CD8-positive, alpha-beta memory T cell (primary cell): ENCODE data around the gene AHNAK. TPM values are rescaled to one million over a fixed set of nuclear protein-coding genes. Genes with fewer than 3 reads are reported as not detected.
"Not testable (repeated sequence)": the region's sequence is repeated elsewhere in the genome, so short reads cannot be mapped to it uniquely, and the experiment has no call there.

Experiments used
- CTCF ChIA-PET: fragments of 350-600 bp; sonication (Branson Sonifier 250); formaldehyde crosslinking; loops from one replicate; lab custom pipeline; 2021; ENCODE audit warnings: antibody characterized with exemption; lab: Charles Lee
- POLR2A ChIA-PET: fragments of 350-600 bp; sonication (Branson Sonifier 250); formaldehyde crosslinking; loops from one replicate; lab custom pipeline; 2021; ENCODE audit warnings: antibody characterized with exemption; lab: Charles Lee
- DNase-seq, 5 donors: peaks; one replicate each; pipeline versions ENCODE4 v3.0.0 to v3.0.0-alpha.2; 2020 to 2022; ENCODE audit warnings: mixed read lengths in 1 of 5
- H3K27ac ChIP-seq: one replicate; pipeline ENCODE4 v1.7.0; 2013; ENCODE audit warnings: low read depth, mild to moderate bottlenecking, low read length, moderate library complexity
- H3K27me3 ChIP-seq: 2 replicates; pipeline ENCODE4 v1.7.0; 2013; ENCODE audit warnings: low read length, mild to moderate bottlenecking; ENCODE audit not compliant: insufficient read depth, poor library complexity, severe bottlenecking
- H3K36me3 ChIP-seq: 2 replicates; pipeline ENCODE4 v1.7.0; 2013; ENCODE audit warnings: mild to moderate bottlenecking, low read length, moderate library complexity; ENCODE audit not compliant: insufficient read depth
- H3K4me1 ChIP-seq: 2 replicates; pipeline ENCODE4 v1.7.0; 2013; ENCODE audit warnings: mild to moderate bottlenecking, low read length, moderate library complexity; ENCODE audit not compliant: insufficient read depth
- H3K4me3 ChIP-seq: 2 replicates; pipeline ENCODE4 v1.7.0; 2013; ENCODE audit warnings: mild to moderate bottlenecking, low read length
- H3K9me3 ChIP-seq: 2 replicates; pipeline ENCODE4 v1.7.0; 2013; ENCODE audit warnings: mild to moderate bottlenecking, low read length
- H3K27ac Mint-ChIP-seq, 8 donors: one replicate each; pipeline ENCODE4 v1.8.0; 2020 to 2021; ENCODE audit warnings: mixed read lengths in 8 of 8, mild to moderate bottlenecking in 6 of 8, inconsistent platforms in 3 of 8, moderate library complexity in 3 of 8
- H3K27me3 Mint-ChIP-seq, 2 donors: one replicate each; pipeline ENCODE4 v1.8.0; 2020 to 2021; ENCODE audit warnings: mixed read lengths in 2 of 2, mild to moderate bottlenecking in 1 of 2, moderate library complexity in 1 of 2
- H3K36me3 Mint-ChIP-seq, 3 donors: one replicate each; pipeline ENCODE4 v1.8.0; 2020 to 2021; ENCODE audit warnings: mixed read lengths in 3 of 3, inconsistent platforms in 1 of 3, mild to moderate bottlenecking in 1 of 3
- H3K4me1 Mint-ChIP-seq, 3 donors: one replicate each; pipeline ENCODE4 v1.8.0; 2020 to 2021; ENCODE audit warnings: mixed read lengths in 3 of 3, inconsistent platforms in 1 of 3, mild to moderate bottlenecking in 1 of 3
- H3K4me3 Mint-ChIP-seq, 7 donors: one replicate each; pipeline ENCODE4 v1.8.0; 2020 to 2021; ENCODE audit warnings: mixed read lengths in 7 of 7, mild to moderate bottlenecking in 6 of 7, moderate library complexity in 4 of 7, inconsistent platforms in 2 of 7
- H3K9me3 Mint-ChIP-seq, 5 donors: one replicate each; pipeline ENCODE4 v1.8.0; 2020 to 2022; ENCODE audit warnings: mixed read lengths in 5 of 5, mild to moderate bottlenecking in 3 of 5, moderate library complexity in 2 of 5, inconsistent platforms in 1 of 5
- polyA plus RNA-seq: library from polyadenylated mRNA; unstranded; fragments of 300-500 nt; fragmentation: Illumina TruSeq; gene quantifications from one replicate; pipeline ENCODE4 v1.2.3, GENCODE V29; 2021
- total RNA-seq, 2 experiments: library from RNA; stranded (reverse); gene quantifications; one replicate each; pipeline ENCODE4 v1.2.3, GENCODE V29; 2021

Gene AHNAK
- total and polyA plus RNA-seq, 3 experiments from 2014 or later, result 125 to 193 (median 187) TPM

DNA sequence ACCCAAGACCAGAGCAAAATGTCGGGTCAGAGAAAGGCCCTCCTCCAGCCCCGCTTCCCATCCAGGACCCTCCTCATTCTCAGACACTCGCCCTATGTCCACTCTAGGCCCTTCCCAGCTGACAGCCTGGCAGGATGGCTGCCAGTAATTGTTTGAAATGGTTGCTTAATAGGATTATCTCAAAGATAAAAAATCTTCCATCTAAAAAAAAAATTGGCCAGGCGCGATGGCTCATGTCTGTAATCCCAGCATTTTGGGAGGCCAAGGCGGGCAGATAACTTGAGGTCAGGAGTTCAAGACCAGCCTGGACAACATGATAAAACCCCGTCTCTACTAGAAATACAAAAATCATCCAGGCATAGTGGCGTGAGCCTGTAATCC is 95.4 kb downstream of the AHNAK start:
- no peaks in the 10 kb centered on the region for H3K4me1 Mint-ChIP-seq
- H3K27ac Mint-ChIP-seq, result no peak overlapping the region
- no peaks in the 10 kb centered on the region for H3K4me1 ChIP-seq
- H3K4me3 Mint-ChIP-seq, result no peak overlapping the region
- CTCF ChIA-PET, result no interaction called here
- no peak overlapping the region for H3K27ac ChIP-seq
- H3K36me3 Mint-ChIP-seq, result peaks cover 0 to 8% (median 4%) of the 10 kb centered on the region in 3 donors
- DNase-seq, result no peak
- H3K36me3 ChIP-seq, result no peaks in the 10 kb centered on the region
- peaks cover 5 to 21% of the 10 kb centered on the region in 2 donors for H3K27me3 Mint-ChIP-seq
- no peaks in the 10 kb centered on the region for H3K9me3 Mint-ChIP-seq
- H3K9me3 ChIP-seq, result no peaks in the 10 kb centered on the region
- H3K4me3 ChIP-seq, result no peak overlapping the region
- POLR2A ChIA-PET, result no interaction called here
- H3K27me3 ChIP-seq, result no peaks in the 10 kb centered on the region

DNA sequence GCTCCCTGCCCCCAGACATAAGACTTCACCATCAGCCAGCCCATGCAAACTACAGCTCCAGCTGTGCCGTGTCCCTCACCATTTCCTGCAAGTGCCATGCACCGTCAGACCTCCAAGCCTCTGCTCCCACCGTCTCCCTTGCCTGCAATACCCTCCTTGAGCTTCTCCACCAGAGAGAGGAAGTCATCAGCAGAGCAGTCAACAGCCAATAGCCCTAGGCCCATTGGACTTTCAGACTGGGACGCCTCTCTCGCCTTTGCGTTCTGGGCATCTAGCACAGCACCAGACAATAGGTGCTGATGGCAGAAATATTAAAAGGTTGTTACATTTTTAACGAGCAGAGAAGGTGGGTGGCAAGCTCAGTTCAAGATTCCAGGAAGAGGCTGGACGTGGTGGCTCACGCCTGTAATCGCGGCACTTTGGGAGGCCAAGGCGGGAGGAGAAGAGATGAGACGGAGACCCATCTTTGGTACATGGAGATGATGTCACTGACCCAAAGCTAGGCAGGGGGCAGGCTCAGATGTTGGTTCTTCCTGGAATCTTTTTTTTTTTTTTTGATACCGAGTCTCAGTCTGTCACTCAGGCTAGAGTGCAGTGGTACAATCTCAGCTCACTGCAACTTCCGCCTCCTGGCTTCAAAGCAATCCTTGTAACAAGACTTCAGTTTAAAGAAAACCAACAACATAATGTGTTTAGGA is 95.9 kb downstream of the AHNAK start:
- DNase-seq, result no peak
- no peaks in the 10 kb centered on the region for H3K9me3 Mint-ChIP-seq
- H3K36me3 Mint-ChIP-seq, result peaks cover 0 to 8% (median 4%) of the 10 kb centered on the region in 3 donors
- H3K4me3 Mint-ChIP-seq, result no peak overlapping the region
- H3K27ac Mint-ChIP-seq, result no peak overlapping the region
- H3K4me1 Mint-ChIP-seq, result no peaks in the 10 kb centered on the region
- H3K4me3 ChIP-seq, result no peak overlapping the region
- H3K27ac ChIP-seq, result no peak overlapping the region
- no peaks in the 10 kb centered on the region for H3K27me3 ChIP-seq
- H3K27me3 Mint-ChIP-seq, result peaks cover 9 to 27% of the 10 kb centered on the region in 2 donors
- ChIA-PET CTCF (interaction anchor here (1.2 kb wide), 1 partner anchor 26 kb away, joined by 5 read pairs; no protein-coding TSS in a partner anchor), POLR2A (no interaction called here)
- H3K36me3 ChIP-seq, result no peaks in the 10 kb centered on the region
- no peaks in the 10 kb centered on the region for H3K9me3 ChIP-seq
- no peaks in the 10 kb centered on the region for H3K4me1 ChIP-seq

DNA sequence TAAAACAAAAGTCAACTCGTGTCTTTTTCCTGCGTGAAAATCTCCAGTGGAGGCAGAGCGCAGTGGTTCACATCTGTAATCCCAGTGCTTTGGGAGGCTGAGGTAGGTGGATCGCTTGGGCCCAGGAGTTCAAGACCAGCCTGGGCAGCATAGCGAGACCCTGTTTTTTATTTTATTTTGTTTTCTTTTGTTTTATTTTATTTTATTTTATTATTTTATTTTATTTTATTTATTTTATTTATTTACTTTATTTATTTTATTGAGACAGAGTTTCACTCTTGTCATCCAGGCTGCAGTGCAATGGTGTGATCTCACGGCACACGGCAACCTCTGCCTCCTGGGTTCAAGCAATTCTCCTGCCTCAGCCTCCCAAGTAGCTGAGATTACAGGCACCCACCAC is 96.7 kb downstream of the AHNAK start:
- H3K9me3 Mint-ChIP-seq, DNase-seq, H3K4me1 Mint-ChIP-seq, POLR2A ChIA-PET, H3K4me3 ChIP-seq, H3K27ac ChIP-seq, H3K4me3 Mint-ChIP-seq, H3K9me3 ChIP-seq, H3K36me3 ChIP-seq, H3K36me3 Mint-ChIP-seq, H3K27me3 ChIP-seq, H3K4me1 ChIP-seq, H3K27ac Mint-ChIP-seq: not testable (repeated sequence)
- peaks cover 17 to 33% of the 10 kb centered on the region in 2 donors for H3K27me3 Mint-ChIP-seq
- CTCF ChIA-PET, result interaction anchor here (1.2 kb wide), 2 partner anchors 25 kb away, joined by 3 to 5 read pairs; no protein-coding TSS in a partner anchor

DNA sequence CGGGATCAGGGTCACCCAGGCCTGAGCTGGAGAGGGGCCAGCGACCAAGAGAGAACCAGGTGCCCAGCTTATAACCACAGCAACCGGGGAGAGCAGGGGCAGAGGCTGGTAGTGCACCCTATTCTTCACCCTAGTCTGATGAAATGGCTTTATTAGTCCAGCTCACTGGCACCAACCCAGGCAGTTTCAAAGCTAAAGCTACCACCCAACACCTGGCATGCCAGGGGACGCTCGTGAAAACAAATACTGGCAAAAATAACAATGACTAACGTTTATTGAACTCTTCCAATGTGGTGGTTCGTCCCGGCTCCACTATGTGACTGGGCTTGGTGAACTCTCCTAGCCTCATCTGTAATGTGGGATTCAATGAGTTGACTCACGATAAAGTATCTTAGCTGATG is 97.2 kb downstream of the AHNAK start:
- Histone ChIP-seq H3K27me3 (no peaks in the 10 kb centered on the region), H3K4me3 (no peak overlapping the region), H3K36me3 (no peaks in the 10 kb centered on the region), H3K27ac (no peak overlapping the region), H3K4me1 (peaks cover 6% of the 10 kb centered on the region), H3K9me3 (no peaks in the 10 kb centered on the region)
- H3K27me3 Mint-ChIP-seq, result peaks cover 18 to 38% of the 10 kb centered on the region in 2 donors
- no peak for DNase-seq
- H3K9me3 Mint-ChIP-seq, result no peaks in the 10 kb centered on the region
- ChIA-PET POLR2A (no interaction called here), CTCF (interaction anchor here (1.2 kb wide), 1 partner anchor 25 kb away, joined by 3 read pairs; no protein-coding TSS in a partner anchor)
- no peak overlapping the region for H3K4me3 Mint-ChIP-seq
- no peak overlapping the region for H3K27ac Mint-ChIP-seq
- H3K36me3 Mint-ChIP-seq, result peaks cover 0 to 8% (median 4%) of the 10 kb centered on the region in 3 donors
- peaks cover 0 to 7% (median 0%) of the 10 kb centered on the region in 3 donors for H3K4me1 Mint-ChIP-seq

DNA sequence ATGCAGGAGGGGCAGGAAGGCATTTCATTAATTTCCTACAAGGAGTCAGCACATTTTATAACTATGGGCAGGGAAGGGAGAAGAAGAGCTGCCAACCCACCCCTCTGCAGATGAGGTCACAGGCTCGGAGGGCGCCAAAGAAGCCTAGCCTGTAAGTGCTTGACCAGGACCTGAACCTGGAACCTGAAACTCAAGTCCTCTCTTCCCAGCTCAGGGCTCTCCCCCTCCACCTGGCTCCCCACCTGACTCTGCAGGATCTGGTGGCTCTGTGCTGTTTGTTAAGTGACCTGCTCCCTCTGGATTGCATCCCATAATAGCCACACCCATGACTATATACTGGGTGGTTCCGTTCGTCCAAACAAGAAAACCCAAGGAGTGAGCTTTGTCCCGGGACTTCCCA is 100.5 kb downstream of the AHNAK start:
- peaks cover 18 to 38% of the 10 kb centered on the region in 2 donors for H3K27me3 Mint-ChIP-seq
- POLR2A ChIA-PET, result no interaction called here
- peaks cover 0 to 8% (median 0%) of the 10 kb centered on the region in 3 donors for H3K4me1 Mint-ChIP-seq
- no peak for DNase-seq
- peaks cover 10% of the 10 kb centered on the region for H3K4me1 ChIP-seq
- H3K36me3 Mint-ChIP-seq, result peaks cover 0 to 8% (median 4%) of the 10 kb centered on the region in 3 donors
- H3K36me3 ChIP-seq, result no peaks in the 10 kb centered on the region
- no peak overlapping the region for H3K4me3 Mint-ChIP-seq
- no peaks in the 10 kb centered on the region for H3K9me3 Mint-ChIP-seq
- H3K27me3 ChIP-seq, result no peaks in the 10 kb centered on the region
- H3K4me3 ChIP-seq, result no peak overlapping the region
- H3K27ac ChIP-seq, result no peak overlapping the region
- H3K27ac Mint-ChIP-seq, result no peak overlapping the region
- H3K9me3 ChIP-seq, result no peaks in the 10 kb centered on the region
- CTCF ChIA-PET, result no interaction called here

DNA sequence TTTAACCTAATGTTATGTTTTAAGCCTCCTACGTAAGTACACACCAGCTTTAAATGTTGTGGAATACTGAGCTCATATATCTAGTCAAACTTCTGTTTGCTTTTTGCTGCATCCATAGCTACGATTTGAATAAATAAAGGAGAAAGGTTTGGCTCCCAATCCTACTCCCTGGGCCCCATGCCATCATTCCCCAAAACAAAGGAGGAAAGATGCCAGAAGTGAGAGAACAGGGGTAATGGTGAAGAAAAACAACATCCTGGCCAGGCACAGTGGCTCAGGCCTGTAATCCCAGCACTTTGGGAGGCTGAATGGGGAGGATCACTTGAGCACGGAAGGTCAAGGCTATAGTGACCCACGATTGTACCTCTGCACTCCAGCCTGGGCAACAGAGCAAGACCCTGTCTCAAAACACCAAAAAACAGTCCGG is 101.3 kb downstream of the AHNAK start:
- H3K27ac Mint-ChIP-seq, result no peak overlapping the region
- H3K4me1 Mint-ChIP-seq, result peaks cover 0 to 8% (median 0%) of the 10 kb centered on the region in 3 donors
- Histone ChIP-seq H3K27me3 (no peaks in the 10 kb centered on the region), H3K4me3 (no peak overlapping the region), H3K27ac (no peak overlapping the region), H3K4me1 (peaks cover 10% of the 10 kb centered on the region), H3K9me3 (no peaks in the 10 kb centered on the region), H3K36me3 (no peaks in the 10 kb centered on the region)
- peaks cover 0 to 8% (median 4%) of the 10 kb centered on the region in 3 donors for H3K36me3 Mint-ChIP-seq
- POLR2A ChIA-PET, result no interaction called here
- CTCF ChIA-PET, result interaction anchor here (1.2 to 1.8 kb wide), 2 partner anchors 21 to 113 kb away, joined by 3 to 6 read pairs; no protein-coding TSS in a partner anchor
- H3K27me3 Mint-ChIP-seq, result peaks cover 18 to 38% of the 10 kb centered on the region in 2 donors
- no peak for DNase-seq
- no peaks in the 10 kb centered on the region for H3K9me3 Mint-ChIP-seq
- H3K4me3 Mint-ChIP-seq, result peak overlapping the region in 1 of 7 donors; percentile 71

DNA sequence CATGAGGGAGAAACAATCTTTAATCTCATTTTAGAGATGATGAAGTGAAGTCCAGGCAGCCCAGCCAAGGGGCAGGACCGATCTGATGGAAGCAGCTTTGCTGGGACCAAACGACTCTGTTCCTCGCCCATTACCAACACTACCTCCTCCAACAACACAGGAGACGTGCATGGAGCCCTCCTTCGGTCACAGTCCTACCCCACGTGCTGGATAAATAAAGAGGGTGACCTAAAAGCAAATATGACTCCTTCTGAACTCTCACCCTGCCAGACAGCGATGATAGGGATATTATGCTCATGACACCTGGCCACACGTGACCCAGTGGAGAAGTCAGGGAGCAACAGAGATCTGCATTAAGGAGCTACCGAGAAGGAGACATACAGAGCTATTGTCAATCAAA is 101.8 kb downstream of the AHNAK start:
- ChIA-PET POLR2A (interaction anchor here (0.5 kb wide), 1 partner anchor 398 kb away, joined by 3 read pairs; no protein-coding TSS in a partner anchor), CTCF (interaction anchor here (1.2 to 1.8 kb wide), 2 partner anchors 20 to 114 kb away, joined by 3 to 6 read pairs; no protein-coding TSS in a partner anchor)
- Mint-ChIP-seq H3K27me3 (peaks cover 18 to 38% of the 10 kb centered on the region in 2 donors), H3K27ac (peak overlapping the region in 3 of 8 donors; percentile 22 to 51 (median 28)), H3K36me3 (peaks cover 0 to 8% (median 4%) of the 10 kb centered on the region in 3 donors), H3K4me1 (peaks cover 0 to 8% (median 0%) of the 10 kb centered on the region in 3 donors), H3K9me3 (no peaks in the 10 kb centered on the region), H3K4me3 (peak overlapping the region in 4 of 7 donors; percentile 39 to 71 (median 58))
- H3K4me3 ChIP-seq, result no peak overlapping the region
- peaks cover 10% of the 10 kb centered on the region for H3K4me1 ChIP-seq
- no peak for DNase-seq
- no peak overlapping the region for H3K27ac ChIP-seq
- H3K27me3 ChIP-seq, result no peaks in the 10 kb centered on the region
- no peaks in the 10 kb centered on the region for H3K36me3 ChIP-seq
- no peaks in the 10 kb centered on the region for H3K9me3 ChIP-seq
